ENCODE data around the gene MYRFL. TPM values are rescaled to one million over a fixed set of nuclear protein-coding genes. Genes with fewer than 3 reads are reported as not detected.

MYRFL gene
- total RNA-seq, 4 donors from 2014 or later, result 0.17 to 1.8 (median 0.44) TPM; not detected in 1

DNA sequence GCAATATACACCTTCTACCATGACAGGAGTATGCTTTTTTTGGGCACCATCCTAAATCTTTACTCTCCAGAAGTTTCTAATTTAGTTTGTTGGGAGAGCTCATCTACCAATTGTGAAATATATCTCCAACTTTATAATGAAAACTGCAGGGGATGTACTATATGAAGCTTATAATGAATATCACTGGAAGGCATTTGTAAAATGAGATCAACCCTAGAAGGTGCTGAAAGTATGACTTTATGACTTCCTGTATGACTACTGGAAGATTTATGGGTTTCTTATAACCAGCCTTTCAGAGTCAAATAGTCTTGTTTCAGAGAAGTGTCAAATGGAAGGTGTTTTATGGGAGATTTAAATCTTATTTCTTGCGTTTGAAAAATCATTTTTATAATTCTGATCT, 122.9 kb downstream of the MYRFL start:
- TF ChIP-seq, protein P1, sequence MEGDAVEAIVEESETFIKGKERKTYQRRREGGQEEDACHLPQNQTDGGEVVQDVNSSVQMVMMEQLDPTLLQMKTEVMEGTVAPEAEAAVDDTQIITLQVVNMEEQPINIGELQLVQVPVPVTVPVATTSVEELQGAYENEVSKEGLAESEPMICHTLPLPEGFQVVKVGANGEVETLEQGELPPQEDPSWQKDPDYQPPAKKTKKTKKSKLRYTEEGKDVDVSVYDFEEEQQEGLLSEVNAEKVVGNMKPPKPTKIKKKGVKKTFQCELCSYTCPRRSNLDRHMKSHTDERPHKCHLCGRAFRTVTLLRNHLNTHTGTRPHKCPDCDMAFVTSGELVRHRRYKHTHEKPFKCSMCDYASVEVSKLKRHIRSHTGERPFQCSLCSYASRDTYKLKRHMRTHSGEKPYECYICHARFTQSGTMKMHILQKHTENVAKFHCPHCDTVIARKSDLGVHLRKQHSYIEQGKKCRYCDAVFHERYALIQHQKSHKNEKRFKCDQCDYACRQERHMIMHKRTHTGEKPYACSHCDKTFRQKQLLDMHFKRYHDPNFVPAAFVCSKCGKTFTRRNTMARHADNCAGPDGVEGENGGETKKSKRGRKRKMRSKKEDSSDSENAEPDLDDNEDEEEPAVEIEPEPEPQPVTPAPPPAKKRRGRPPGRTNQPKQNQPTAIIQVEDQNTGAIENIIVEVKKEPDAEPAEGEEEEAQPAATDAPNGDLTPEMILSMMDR (IDR thresholded peaks at IDR 0.05; ENCODE audit: low read depth), result no peak

- TF ChIP-seq, protein P1 (IDR thresholded peaks at IDR 0.05; ENCODE audit: low read depth), result no peak
Observed at GRCh38 chr12:69948851-69949250, 123.8 kb downstream of the MYRFL start.

DNA sequence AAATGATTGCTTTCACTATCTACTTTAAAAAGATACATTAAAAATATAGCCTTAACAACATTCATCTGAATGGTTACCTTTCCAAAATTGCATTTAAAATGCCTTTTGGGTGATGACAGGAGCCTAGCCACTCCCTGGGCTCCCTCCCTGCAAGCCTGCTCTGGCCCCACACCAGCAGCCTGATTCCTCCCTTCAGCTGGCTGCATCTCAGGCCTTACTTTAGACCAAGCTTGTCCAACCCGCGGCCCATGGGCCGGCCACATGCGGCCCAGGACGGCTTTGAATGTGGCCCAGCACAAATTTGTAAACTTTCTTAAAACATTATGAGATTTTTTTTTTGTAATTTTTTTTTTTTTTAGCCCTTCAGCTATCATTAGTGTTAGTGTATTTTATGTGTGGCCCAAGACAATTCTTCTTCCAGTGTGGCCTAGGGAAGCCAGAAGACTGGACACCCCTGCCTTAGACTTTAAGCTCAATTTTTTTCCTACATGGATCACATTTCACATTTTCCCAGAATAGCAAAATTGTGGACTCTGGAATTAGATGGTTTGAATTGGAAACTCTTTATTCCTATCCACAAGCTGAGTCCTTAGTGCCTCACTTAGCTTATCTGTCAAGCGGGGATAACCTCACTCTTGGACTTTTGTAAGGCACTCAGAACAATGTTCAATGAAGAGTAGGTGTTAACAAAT, 124.4 kb downstream of the MYRFL start:
- TF ChIP-seq, protein P1 (IDR thresholded peaks at IDR 0.05; ENCODE audit: low read depth), result no peak

- TF ChIP-seq, protein P1 (IDR thresholded peaks at IDR 0.05; ENCODE audit: low read depth), result no peak
Observed at GRCh38 chr12:69951108-69951507, 126.1 kb downstream of the MYRFL start.

DNA sequence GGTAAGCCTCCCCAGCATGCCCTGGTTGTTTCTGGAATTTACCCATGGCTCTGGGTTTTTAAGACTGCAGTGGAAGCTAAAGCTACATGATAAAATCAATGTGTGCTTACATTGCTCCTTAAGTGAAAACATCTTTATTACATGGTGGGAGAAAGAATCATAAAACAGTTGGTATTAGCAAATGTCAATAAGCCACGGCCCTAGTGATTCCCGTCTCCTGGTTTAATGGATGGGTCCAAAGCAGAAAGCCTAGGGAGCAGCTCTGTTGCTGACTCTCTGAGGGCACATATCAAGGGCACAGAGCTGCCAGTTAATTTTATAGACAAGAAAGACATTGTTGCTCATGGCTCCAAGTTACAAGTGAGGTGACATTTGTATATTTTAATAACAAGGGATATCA, 127.9 kb downstream of the MYRFL start:
- TF ChIP-seq, protein P1 (IDR thresholded peaks at IDR 0.05; ENCODE audit: low read depth), result no peak

GRCh38 chr12:69961246-69961645, 136.2 kb downstream of the MYRFL start:
- TF ChIP-seq, protein P1 (IDR thresholded peaks at IDR 0.05; ENCODE audit: low read depth), result no peak

DNA sequence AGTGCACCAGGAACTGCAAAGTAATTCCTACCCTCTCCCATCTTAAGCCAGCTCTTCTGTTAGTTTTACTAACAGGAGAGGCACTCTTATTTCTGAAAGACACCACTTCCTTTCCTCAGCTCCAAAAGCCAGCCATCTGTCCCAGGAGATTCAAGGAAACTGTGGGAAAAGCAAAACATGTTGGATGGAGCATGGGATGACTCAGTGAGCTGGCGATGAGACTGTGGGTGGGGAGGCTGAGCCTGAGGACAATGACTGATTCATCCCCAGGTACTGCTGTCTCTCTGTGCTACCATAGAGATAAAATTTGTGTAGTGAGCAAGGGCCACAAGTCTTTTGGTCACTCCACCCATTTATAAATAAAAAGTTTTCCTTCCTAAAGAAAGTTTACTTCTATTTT, 141.4 kb downstream of the MYRFL start:
- TF ChIP-seq, protein P1 (IDR thresholded peaks at IDR 0.05; ENCODE audit: low read depth), result no peak

Measured in subcutaneous adipose tissue (tissue), 4 donors.